HG03342 (cell line): ENCODE data around the gene USP10.
"Not testable (repeated sequence)": the region's sequence is repeated elsewhere in the genome, so short reads cannot be mapped to it uniquely, and the experiment has no call there.

Experiments
- ATAC-seq: cut with Tn5 transposase; IDR thresholded peaks from one replicate; pipeline ENCODE4 v1.9.1; 2021; ENCODE audit warnings: mild to moderate bottlenecking, moderate library complexity; ENCODE audit not compliant: unreplicated experiment

Gene USP10

DNA sequence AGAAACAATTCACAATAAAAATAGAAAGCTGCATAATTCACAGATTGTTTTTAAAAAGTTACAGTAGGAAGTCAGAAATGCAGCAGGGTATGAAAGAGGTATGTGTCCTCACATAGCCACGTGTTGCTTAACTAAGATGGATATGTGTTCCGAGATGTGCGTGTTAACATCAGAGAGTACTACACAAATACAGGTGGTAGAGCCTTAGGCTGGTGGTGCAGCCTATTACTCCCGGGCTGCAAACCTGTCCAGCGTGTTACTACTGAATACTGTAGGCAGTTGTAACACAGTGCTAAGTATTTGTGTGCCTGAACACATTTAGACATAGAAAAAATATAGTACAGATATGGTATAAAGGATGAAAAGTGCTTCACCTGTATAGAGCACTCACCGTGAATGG lies 46.4 kb downstream of the USP10 start:
- ATAC-seq = no peak

DNA sequence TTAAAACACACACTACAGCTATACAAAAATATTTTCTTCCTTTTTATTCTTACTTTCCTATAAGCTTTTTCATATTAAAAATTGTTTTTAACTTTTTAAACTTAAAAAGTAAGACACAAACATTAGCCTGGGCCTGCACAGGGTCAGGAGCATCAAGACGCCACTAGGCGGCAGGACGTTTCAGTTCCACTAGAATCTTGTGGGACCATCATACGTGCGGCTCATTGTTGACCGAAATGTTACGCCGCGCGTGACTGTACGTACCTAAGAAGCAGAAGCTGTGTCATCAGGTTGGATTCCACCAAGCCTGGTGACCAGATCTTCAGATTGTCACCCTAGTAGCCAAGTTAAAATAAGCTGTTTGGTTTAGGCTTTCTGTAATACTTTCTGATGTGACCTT lies 47.1 kb downstream of the USP10 start:
- no peak for ATAC-seq

DNA sequence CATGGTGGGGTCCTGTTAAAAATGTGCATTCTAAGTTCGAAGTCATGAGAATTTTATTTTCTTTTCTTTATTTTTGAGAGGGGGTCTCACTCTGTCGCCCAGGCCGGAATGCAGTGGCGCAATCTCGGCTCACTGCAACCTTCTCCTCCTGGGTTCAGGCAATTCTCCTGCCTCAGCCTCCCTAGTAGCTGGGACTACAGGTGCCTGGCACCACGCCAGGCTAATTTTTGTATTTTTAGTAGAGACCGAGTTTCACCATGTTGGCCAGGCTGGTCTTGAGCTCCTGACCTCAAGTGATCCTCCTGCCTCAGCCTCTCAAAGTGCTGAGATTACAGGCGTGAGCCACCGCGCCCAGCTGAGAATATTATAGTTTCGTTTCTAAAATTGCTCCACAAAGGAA lies 48.4 kb downstream of the USP10 start:
- not testable (repeated sequence) for ATAC-seq

DNA sequence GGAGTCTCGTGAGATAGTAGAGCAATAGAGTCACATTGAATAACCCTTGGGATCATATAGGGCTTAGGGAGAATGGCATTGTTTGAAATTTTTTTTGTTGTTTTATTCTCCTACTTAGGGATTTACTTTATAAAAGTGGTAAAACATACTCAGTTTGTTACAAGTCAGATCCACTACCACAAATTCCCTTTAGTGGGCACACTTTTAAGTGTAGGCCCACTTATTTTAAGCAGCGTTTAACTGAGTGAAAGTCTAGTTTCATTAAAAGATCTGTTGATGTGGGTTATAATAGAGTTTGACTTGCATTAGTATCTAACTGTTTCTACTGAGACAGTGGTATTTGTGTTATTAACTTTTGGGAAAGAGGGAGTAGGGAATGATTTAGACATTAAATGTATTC lies 49.3 kb downstream of the USP10 start:
- ATAC-seq = no peak

DNA sequence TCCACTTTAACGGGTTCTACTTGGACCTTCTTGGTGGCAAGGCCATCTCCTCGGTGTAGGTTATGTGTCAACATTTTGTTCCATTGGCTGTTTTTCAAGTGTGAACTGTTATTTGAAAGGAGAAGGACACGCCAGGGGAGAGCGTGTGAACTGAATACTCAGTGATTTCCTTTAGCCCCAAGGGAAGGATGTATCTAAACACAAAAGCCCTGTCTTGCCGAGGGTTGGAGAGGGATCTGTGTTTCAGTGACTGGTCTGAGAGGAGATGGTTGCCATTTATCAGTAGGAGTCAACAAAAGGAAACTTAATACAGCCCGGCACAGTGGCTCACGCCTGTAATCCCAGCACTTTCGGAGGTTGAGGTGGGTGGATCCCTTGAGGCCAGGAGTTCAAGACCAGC lies 50.0 kb downstream of the USP10 start:
- ATAC-seq = no peak

DNA sequence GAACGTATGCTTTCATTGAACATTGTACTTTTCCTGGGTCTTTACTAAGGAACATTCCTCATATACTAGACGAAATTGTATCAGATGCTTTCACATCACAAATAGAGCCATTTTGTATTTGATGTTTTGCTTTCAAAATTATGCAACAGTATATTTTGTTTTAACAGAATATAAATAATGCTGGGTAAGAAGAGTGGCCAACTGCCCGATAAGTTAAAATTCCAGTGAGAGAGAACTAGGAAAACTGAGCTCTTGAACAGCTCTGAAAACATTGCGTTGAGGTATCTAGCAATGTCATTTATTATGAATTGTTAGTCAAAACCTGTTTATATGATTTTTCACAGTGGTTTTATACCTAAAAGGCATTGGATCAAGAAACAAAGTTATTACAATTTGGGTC lies 50.8 kb downstream of the USP10 start:
- no peak for ATAC-seq

DNA sequence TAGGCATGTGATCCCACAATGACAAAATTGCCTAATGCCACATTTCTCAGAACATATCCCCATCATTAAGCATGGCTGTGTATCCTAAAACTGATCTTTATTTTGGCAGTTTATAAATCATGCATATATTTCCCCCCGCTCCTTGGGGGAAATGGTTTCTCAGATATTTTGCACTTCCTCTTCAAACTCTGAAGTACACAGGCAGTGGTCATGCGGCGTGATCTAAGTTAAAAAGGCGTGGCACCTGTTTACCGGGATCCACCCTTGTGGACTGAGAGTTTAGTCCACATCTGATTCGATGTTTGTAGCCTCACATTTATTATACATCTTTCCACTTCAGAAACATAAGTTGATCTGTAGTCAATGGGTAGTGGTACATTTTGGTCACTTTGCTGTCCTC lies 51.4 kb downstream of the USP10 start:
- ATAC-seq = no peak

DNA sequence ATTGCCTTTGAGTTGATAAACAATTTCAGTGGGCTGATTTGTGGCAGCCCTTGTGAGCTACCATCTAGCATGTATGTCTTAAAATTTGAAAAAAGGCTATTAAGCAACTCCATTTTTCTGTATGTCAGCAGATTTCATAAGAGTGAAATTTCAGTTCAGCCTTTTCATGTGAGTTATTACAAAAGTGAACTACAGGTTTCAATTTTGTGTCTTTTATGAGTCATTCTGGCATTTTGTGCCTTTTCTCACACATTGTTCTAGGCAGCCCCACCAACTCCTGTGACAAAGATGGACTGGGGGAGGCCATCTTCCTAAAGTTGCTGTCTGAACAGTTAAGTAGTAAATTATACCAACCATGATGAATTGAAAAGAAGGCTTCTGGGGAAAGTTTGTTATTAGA lies 52.1 kb downstream of the USP10 start:
- peak; percentile 48 for ATAC-seq

DNA sequence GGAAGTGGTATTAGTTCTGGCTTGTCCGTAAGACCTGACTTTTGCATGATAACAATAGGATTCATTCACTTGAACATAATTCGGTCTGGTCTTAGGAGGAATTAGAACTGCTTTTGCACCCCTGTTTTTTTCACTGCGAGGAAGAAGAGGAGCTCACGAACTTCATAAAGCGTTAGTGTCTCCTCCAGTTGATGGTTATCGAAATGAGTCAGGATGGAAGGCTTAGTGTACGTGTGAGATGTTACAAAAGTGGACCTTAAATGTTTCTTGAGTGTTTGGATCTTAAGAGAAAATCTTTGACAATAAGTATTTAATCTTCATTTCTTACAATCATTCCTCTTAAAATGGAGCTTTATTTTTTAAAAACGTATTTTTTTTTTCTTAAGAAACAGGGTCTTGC lies 52.8 kb downstream of the USP10 start:
- ATAC-seq = no peak

DNA sequence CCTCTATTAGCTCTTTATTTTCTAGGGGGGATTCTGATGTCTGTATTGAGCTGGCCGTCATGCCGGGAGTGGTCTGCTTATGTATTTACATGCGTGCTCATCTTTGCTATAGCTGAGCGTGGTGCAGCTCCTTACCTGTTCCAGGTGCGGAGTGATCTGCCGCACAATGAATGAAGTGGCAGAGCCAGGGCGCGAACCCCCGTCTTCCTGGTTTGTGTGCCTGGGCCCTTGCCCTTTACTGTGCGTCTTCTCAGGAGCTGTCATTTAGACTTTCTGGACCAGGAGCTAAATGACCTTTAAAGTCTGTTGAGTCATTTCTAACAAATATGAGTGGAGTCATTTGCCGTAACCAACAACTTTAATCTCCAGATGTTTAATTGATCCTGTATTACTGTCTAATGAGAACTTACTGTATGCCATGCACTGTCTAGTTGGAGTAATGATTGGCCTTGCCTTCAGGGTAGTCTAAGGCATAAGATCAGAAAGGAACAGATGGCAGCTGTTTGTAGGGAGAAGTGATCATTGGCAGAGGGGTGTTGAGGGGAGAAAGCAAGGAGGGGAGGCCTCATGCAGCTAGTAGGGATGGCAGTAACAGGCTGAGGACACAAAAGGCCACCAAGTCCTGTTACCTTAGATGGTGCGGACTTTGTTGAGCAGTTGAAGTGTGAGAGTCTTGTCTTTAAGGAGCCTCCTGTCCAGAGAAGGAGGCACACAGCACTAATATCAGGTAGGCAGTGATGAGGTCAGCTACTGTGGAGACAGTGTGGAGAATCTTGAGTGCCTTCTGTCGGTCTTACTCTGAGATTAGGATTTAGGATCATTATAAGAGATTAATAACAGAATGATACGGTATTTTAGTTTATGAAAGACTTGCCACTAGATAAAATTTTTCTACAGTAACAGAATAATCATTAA lies 53.9 kb downstream of the USP10 start:
- ATAC-seq = no peak

DNA sequence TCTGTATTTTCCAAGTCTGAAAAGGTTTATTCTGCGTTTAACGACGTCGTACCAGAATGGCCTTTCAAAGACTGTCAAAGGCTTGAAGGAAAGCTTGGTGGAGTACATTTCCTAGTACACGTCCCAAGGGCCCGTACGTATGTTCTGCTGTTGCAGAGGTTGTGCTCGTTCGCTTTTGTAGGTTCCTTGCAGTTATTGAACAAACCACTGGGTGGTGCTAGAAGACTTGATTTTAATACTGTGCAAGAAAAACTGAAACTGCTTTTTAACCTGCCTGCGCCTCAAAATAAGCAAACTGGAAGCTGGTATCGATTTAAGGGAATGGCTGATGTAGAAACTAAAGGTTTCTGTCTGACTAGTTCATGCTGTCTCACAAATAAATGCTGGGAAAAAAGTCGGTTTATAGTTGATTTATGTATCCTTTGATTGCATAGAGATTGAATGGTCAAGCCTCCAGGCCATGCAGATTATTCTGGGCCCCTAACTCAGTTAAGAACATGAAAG lies 54.6 kb downstream of the USP10 start:
- peak; percentile 59 for ATAC-seq

DNA sequence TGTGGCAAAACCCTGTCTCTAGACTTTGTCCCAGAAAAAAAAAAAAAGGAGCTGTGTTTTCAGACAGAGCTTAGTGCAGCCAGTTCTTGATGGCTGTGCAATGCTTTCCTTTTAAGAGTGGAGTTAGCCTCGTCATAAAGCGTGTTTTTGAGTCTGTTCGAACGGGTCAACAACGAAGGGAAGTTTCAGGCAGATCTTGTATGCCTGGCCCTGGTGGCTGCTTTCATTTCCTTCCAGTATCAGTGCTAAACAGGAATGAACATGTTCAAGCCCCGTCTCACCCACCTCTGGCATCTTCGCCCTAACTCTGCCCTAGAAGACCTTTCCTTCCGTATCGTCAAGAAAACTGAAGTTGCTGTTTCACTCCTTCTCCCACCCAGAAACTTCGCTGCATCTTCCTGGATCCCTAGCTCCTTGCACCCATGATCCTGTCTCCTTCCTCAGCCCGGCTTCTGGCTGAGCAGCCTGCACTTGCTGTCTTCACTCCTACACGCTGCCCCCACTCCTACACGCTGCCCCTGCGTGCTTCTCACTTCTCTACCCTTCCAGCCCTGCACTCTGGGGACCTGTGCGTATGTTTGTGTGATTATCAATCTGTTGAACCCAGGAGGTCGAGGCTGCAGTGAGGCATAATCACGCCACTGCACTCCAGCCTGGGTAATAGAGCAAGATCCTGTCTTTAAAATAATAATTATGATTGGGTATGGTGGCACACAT lies 55.3 kb downstream of the USP10 start:
- ATAC-seq = no peak

DNA sequence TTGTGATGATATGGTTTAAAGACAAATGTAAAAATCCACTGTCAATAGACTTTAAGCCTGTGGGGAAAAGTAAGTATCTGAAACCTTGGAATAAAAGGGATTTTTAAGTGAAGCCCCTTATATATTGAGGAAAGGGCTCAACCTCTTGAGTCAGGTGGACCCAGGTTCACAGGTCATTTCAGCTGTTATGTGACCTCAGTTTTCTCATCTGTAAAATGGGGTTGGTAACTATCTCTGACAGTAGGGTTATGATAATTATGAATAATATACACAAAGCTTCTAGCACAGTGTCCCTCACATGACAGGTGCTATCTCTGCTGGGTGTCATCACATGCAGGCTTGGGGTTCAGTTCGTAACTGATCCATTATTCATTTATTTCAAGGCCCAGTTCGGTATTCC lies 57.0 kb downstream of the USP10 start:
- ATAC-seq = no peak

DNA sequence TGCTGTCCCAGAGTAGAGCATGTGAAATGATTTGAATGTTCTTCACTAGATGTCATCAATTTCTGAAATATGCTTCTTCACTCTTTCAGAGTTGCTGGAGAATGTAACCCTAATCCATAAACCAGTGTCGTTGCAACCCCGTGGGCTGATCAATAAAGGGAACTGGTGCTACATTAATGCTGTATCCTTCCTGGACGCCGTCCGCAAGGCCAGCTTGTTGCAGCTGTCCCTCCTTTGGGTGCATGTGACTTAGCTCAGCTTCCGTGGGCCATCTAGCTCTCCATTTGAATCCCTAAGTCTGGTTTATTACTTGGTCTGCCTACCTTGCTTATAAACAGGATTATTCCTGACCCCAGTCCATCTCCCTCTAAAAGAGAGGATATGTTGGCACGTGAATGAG lies 58.8 kb downstream of the USP10 start:
- ATAC-seq = no peak

DNA sequence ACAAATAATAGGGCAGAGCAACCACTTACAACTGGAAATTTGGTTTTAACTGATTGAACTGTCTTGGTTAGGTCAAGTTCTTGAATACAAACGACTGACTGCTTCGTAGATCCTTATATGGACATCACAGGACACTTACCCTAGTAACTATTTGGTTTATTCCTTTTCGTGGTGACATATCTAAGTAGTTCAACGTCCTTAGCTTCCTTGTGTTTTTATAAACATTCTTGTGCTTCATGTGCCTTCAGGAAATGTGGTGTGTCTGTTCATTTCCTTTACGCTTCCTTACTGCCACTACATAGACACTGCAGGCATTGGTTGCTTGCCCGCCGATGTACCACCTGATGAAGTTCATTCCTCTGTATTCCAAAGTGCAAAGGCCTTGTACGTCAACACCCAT lies 59.3 kb downstream of the USP10 start:
- no peak for ATAC-seq

DNA sequence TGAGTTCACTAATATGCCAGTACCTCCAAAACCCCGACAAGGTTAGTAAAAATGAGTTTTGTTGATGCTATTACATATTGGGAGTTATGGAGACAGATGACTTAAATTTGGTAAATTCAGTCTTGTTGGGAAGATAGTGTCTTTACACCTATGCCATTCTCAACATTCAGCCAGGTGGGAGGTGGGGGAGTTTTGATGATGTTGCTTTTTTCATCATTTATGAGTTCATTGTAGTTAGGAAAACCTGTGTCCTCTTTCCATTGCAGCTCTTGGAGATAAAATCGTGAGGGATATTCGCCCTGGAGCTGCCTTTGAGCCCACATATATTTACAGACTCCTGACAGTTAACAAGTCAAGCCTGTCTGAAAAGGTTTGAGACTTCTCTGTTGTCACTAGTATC lies 60.1 kb downstream of the USP10 start:
- no peak for ATAC-seq

DNA sequence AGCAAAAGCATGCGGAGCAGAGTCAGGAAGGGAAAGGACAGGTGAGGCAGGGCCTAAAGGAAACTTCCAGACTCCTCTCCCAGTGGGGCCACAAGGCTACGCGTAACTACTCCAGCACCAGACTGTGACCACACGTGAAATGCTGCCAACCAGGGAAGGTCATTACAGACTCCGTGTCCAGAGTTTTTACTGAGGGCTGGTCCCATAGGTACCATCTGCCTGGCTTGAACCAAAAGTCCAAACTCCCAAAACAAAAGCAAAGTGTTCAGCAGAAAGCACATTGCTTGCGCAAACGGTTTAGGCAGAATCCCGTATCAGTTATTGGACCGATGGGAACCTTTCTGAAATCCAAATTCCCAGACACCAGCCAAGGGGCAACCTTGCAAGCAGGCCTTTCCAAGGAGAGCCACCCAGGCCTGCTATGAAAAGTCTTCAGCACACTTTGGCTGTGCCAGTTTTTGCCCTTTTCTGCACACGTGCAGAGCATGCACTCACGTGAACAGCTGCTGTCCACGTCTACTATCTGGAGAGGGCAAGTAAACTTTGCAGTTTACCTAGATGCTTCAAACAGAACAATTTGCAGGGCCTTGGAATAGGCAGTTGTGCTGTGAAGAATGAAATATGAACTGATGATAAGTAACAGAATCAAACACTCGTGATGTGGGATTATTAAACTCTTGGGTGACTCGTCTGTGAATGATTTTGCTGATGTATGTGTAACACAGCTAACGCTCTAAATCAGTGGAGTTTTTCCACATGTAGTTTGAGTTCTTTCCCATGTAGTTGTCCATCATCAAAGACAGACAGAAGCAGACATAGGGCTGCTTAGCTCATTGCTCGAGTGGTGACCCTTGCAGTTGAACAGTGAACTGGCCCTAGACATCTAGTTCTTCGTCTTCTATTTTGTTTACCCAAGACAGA lies 61.9 kb downstream of the USP10 start:
- no peak for ATAC-seq

DNA sequence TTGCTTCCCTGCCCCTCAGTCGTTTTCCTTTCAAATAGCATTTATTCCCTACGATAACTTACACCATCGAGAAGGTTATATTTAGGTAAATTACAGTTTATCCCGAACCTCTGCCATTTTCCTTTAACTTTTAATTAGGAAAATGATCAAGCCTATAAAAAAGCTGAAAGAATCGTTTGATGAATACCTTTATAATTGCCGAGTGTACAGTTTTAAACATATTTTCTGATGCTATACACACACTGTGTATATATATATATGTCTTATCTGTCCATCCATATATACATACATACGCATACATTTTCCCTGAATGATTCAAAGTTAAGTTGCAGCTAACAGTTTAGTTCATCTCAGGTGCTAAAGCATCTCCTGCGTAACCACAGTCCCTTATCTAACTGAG lies 63.4 kb downstream of the USP10 start:
- ATAC-seq = no peak

DNA sequence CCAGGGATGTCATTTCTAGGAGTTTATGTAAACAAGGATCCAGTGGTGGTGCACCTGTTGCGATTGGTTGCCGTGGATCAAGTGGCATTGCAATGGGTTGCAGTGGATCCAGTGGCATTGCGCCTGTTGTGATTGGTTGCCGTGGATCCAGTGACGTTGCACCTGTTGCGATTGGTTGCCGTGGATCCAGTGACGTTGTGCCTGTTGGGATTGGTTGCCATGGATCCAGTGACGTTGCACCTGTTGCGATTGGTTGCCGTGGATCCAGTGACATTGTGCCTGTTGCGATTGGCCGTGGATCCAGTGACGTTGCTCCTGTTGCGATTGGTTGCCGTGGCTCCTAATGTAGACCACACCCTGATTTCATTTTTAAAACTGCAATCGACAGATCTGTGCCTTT lies 63.8 kb downstream of the USP10 start:
- ATAC-seq = no peak

DNA sequence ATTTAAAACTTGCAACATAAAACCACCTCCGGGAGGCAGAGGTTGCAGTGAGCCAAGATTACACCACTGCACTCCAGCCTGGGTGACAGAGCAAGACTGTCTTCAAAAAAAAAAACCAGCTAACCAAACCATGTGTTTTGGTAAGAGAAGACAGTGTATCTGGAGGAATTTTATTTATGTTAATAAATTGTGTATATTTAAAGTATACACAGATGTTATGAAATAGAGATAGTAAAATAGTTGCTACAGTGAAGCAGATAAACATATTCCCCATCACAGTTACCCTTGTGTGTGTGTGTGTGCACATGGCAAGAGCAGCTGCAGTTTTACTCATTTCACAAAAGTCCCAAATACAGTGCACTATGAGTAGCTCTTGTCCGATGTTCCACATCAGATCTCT lies 65.2 kb downstream of the USP10 start:
- no peak for ATAC-seq
